Measurements from ENCODE around the gene MUC5AC. TPM values are rescaled to one million over a fixed set of nuclear protein-coding genes. Genes with fewer than 3 reads are reported as not detected.

Gene MUC5AC
- total RNA-seq, 2 donors from 2014 or later = not detected

DNA sequence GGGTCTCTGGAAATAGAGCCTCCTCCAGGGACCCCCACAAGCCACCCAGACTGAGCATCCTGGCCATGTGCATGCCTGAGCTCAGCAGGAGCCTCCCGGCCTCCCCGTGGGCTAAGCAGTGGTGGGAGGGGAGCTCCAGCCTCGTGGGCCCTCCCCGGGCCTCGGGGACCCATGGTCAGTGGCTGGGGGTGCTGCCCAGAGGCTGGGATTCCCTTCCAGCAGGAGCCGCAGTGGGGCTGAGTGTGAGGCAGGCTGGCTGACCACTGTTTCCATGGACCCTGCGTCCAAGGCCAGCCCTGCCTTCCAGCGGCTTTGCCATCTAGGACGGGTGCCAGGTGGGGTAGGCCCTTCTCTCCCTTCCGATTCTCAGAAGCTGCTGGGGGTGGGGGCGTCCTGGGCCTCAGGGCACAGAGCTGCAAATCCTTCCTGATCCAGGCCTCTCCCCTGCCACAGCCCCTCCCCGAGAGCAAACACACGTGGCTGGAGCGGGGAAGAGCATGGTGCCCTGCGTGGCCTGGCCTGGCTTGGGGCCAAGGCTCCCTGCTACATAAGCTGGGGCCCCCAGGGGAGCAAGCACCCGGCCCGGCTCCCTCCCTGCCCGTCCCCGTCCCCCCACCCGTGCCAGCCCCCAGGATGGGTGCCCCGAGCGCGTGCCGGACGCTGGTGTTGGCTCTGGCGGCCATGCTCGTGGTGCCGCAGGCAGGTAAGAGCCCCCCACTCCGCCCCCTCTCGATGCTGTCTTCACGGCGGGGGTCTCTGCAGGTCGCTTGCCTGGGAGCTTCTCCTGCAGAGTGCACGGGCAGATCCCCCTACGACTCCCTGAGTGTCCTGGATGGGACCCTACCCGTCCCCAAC is 65.0 kb downstream of the MUC5AC start, which contains the start of gene MUC5B:
Gene MUC5B, plus strand, starts transcription at position 576 of the 855 bp plus-strand sequence. Its CDS starts 58 bp downstream, at position 634.
- Histone ChIP-seq H3K27ac (no peak within 1 kb of the TSS), H3K36me3 (no peaks in the 10 kb centered on the region), H3K9me3 (no peaks in the 10 kb centered on the region), H3K4me1 (no peaks in the 10 kb centered on the region), H3K27me3 (peaks cover 0 to 9% of the 10 kb centered on the region in 2 donors), H3K4me3 (no peak within 1 kb of the TSS)
- no peak for DNase-seq (ENCODE audit: low spot score)
- TF ChIP-seq, protein P1, sequence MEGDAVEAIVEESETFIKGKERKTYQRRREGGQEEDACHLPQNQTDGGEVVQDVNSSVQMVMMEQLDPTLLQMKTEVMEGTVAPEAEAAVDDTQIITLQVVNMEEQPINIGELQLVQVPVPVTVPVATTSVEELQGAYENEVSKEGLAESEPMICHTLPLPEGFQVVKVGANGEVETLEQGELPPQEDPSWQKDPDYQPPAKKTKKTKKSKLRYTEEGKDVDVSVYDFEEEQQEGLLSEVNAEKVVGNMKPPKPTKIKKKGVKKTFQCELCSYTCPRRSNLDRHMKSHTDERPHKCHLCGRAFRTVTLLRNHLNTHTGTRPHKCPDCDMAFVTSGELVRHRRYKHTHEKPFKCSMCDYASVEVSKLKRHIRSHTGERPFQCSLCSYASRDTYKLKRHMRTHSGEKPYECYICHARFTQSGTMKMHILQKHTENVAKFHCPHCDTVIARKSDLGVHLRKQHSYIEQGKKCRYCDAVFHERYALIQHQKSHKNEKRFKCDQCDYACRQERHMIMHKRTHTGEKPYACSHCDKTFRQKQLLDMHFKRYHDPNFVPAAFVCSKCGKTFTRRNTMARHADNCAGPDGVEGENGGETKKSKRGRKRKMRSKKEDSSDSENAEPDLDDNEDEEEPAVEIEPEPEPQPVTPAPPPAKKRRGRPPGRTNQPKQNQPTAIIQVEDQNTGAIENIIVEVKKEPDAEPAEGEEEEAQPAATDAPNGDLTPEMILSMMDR (IDR thresholded peaks at IDR 0.05) = no peak

- H3K27me3 ChIP-seq = peaks cover 0 to 9% of the 10 kb centered on the region in 2 donors
- TF ChIP-seq, protein P1 (IDR thresholded peaks at IDR 0.05) = no peak
- no peaks in the 10 kb centered on the region for H3K36me3 ChIP-seq
- DNase-seq (ENCODE audit: low spot score) = no peak
- H3K9me3 ChIP-seq = no peaks in the 10 kb centered on the region
- H3K4me1 ChIP-seq = no peaks in the 10 kb centered on the region
- no peak overlapping the region for H3K27ac ChIP-seq
- H3K4me3 ChIP-seq = no peak overlapping the region
These were observed 65.8 kb downstream of the MUC5AC start for GRCh38 chr11:1223346-1224110.

- Histone ChIP-seq H3K27ac (no peak overlapping the region), H3K36me3 (no peaks in the 10 kb centered on the region), H3K4me1 (no peaks in the 10 kb centered on the region), H3K9me3 (no peaks in the 10 kb centered on the region), H3K27me3 (peaks cover 0 to 9% of the 10 kb centered on the region in 2 donors), H3K4me3 (no peak overlapping the region)
- TF ChIP-seq, protein P1 (IDR thresholded peaks at IDR 0.05) = no peak
- no peak for DNase-seq (ENCODE audit: low spot score)
These were observed 66.3 kb downstream of the MUC5AC start for GRCh38 chr11:1224111-1224490.

GRCh38 chr11:1224491-1225385 is 67.0 kb downstream of the MUC5AC start:
- no peak overlapping the region for H3K27ac ChIP-seq
- TF ChIP-seq, protein P1 (IDR thresholded peaks at IDR 0.05) = no peak
- H3K27me3 ChIP-seq = peaks cover 0 to 9% of the 10 kb centered on the region in 2 donors
- no peak overlapping the region for H3K4me3 ChIP-seq
- H3K36me3 ChIP-seq = no peaks in the 10 kb centered on the region
- H3K4me1 ChIP-seq = no peaks in the 10 kb centered on the region
- DNase-seq (ENCODE audit: low spot score) = no peak
- H3K9me3 ChIP-seq = no peaks in the 10 kb centered on the region

All from right atrium auricular region (tissue), 2 donors.